DOHH2 (cell line): Measurements from ENCODE around the gene BMPER.

ENCODE experiments used
- H3F3A ChIP-seq: fragments of 200-600 bp; sonication (generic), shearing (Covaris generic); 2 replicates; pipeline ENCODE4 v1.6.0; 2016; ENCODE audit warnings: antibody characterized with exemption, mild to moderate bottlenecking; ENCODE audit not compliant: control insufficient read depth, insufficient read depth
- H3K27ac ChIP-seq: fragments of 200-600 bp; sonication (generic); 2 replicates; pipeline ENCODE4 v1.5.1; 2014; ENCODE audit warnings: low read depth, mild to moderate bottlenecking, low read length, moderate library complexity
- H3K27me3 ChIP-seq: fragments of 200-600 bp; sonication (generic); 2 replicates; pipeline ENCODE4 v1.6.1; 2014; ENCODE audit warnings: mild to moderate bottlenecking, low read length, mixed read lengths; ENCODE audit not compliant: control insufficient read depth
- H3K36me3 ChIP-seq: fragments of 200-600 bp; sonication (generic); 2 replicates; pipeline ENCODE4 v1.6.1; 2014; ENCODE audit warnings: mild to moderate bottlenecking, low read length, moderate library complexity, mixed read lengths; ENCODE audit not compliant: control insufficient read depth
- H3K4me1 ChIP-seq: fragments of 200-600 bp; sonication (generic); 2 replicates; pipeline ENCODE4 v1.6.1; 2014; ENCODE audit warnings: mild to moderate bottlenecking, low read length, mixed read lengths; ENCODE audit not compliant: control insufficient read depth
- H3K4me2 ChIP-seq: fragments of 200-600 bp; sonication (generic); 2 replicates; pipeline ENCODE4 v1.6.0; 2014; ENCODE audit warnings: mild to moderate bottlenecking, low read length, moderate library complexity
- H3K4me3 ChIP-seq: fragments of 200-600 bp; sonication (generic); 2 replicates; pipeline ENCODE4 v1.5.1; 2014; ENCODE audit warnings: mild to moderate bottlenecking, low read length, mixed read lengths
- H3K79me2 ChIP-seq: fragments of 200-600 bp; sonication (generic); 2 replicates; pipeline ENCODE4 v1.6.1; 2014; ENCODE audit warnings: mild to moderate bottlenecking, low read length, mixed read lengths; ENCODE audit not compliant: control insufficient read depth
- H3K9me2 ChIP-seq: fragments of 200-600 bp; sonication (generic); replicated peaks from 2 replicates; pipeline ENCODE4 v1.6.1; 2014; ENCODE audit warnings: mild to moderate bottlenecking, low read length, mixed read lengths; ENCODE audit not compliant: control insufficient read depth
- H3K9me3 ChIP-seq: fragments of 200-600 bp; sonication (generic); 2 replicates; pipeline ENCODE4 v1.6.1; 2014; ENCODE audit warnings: antibody characterized with exemption, low read length, mixed read lengths; ENCODE audit not compliant: control insufficient read depth, insufficient read depth
- H4K20me1 ChIP-seq: fragments of 200-600 bp; sonication (generic); 2 replicates; pipeline ENCODE4 v1.6.0; 2014; ENCODE audit warnings: low read depth, mild to moderate bottlenecking, antibody characterized with exemption, low read length, moderate library complexity; ENCODE audit not compliant: control insufficient read depth, insufficient read depth
- CTCF ChIP-seq: fragments of 200-600 bp; sonication (generic); IDR thresholded peaks from one replicate; pipeline ENCODE4 v1.5.1; 2014; ENCODE audit warnings: antibody characterized with exemption, mild to moderate bottlenecking, low read depth, low read length; ENCODE audit not compliant: poor library complexity, severe bottlenecking
- EZH2phosphoT487 ChIP-seq: fragments of 200-600 bp; sonication (generic); IDR thresholded peaks from 2 replicates; pipeline ENCODE4 v1.6.1; 2017; ENCODE audit warnings: borderline replicate concordance, mild to moderate bottlenecking, antibody characterized with exemption, low read length, moderate library complexity, mixed read lengths

BMPER gene

GRCh38 chr7:34075523-34076370 lies 170.4 kb downstream of the BMPER start:
- Histone ChIP-seq H3F3A (no peaks in the 10 kb centered on the region), H3K36me3 (no peaks in the 10 kb centered on the region), H3K4me1 (no peaks in the 10 kb centered on the region), H3K9me2 (no peaks in the 10 kb centered on the region), H3K79me2 (no peaks in the 10 kb centered on the region), H4K20me1 (no peaks in the 10 kb centered on the region), H3K9me3 (no peaks in the 10 kb centered on the region), H3K4me3 (no peak overlapping the region), H3K27ac (no peak overlapping the region), H3K4me2 (no peak overlapping the region), H3K27me3 (no peaks in the 10 kb centered on the region)
- TF ChIP-seq EZH2phosphoT487: no peak
- no peak for TF ChIP-seq CTCF

- Histone ChIP-seq H3K4me3 (no peak overlapping the region), H4K20me1 (no peaks in the 10 kb centered on the region), H3K4me1 (no peaks in the 10 kb centered on the region), H3K9me2 (no peaks in the 10 kb centered on the region), H3K79me2 (no peaks in the 10 kb centered on the region), H3K27me3 (no peaks in the 10 kb centered on the region), H3K36me3 (no peaks in the 10 kb centered on the region), H3K4me2 (no peak overlapping the region), H3F3A (no peaks in the 10 kb centered on the region), H3K9me3 (no peaks in the 10 kb centered on the region), H3K27ac (no peak overlapping the region)
- TF ChIP-seq EZH2phosphoT487: no peak
- no peak for TF ChIP-seq CTCF
These were observed 171.8 kb downstream of the BMPER start for GRCh38 chr7:34077168-34077567.

- Histone ChIP-seq H3K9me3 (no peaks in the 10 kb centered on the region), H3K27me3 (no peaks in the 10 kb centered on the region), H3K9me2 (no peaks in the 10 kb centered on the region), H4K20me1 (no peaks in the 10 kb centered on the region), H3K79me2 (no peaks in the 10 kb centered on the region), H3K27ac (no peak overlapping the region), H3F3A (no peaks in the 10 kb centered on the region), H3K4me2 (no peak overlapping the region), H3K4me3 (no peak overlapping the region), H3K36me3 (no peaks in the 10 kb centered on the region), H3K4me1 (no peaks in the 10 kb centered on the region)
- TF ChIP-seq EZH2phosphoT487: no peak
- TF ChIP-seq CTCF: no peak
These were observed 173.5 kb downstream of the BMPER start for GRCh38 chr7:34078864-34079263.
